Measurements from ENCODE around the gene ATP23.

DNA sequence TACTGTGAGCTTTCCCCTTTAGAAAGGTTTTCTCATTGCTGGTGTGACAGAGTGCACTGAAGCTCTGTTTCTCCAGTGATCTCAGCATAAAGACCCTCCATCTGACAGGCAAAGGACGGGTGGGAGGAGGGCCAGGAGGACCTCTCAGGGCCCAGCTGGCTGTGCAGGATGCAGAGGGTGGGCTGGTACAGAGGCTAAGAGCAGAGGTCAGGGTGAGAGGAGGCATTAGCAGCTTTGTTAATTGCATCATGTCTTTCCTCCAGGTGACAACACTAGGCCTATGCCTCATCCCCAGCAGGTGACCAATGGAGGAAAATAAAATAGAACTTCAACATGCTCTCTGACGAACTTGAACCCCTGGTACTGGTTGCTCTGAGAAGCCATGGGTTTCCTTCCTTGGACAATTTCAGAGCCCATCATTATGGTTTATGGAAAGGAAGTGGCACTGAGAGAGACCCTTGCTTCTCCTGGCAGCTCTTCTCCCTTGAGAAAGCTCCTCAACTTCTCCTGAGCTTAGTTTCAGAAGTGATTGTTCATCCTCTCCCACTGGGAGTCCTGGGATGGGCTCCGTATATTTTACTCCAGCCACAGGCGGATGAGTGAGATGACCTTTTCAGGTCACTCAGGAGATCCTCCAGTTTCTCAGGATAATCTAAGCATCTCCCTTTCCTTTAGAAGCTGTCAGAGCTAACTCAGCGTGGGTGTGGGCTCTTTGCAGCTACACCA lies 45.8 kb upstream of the ATP23 start:
- TF ChIP-seq, protein P1, sequence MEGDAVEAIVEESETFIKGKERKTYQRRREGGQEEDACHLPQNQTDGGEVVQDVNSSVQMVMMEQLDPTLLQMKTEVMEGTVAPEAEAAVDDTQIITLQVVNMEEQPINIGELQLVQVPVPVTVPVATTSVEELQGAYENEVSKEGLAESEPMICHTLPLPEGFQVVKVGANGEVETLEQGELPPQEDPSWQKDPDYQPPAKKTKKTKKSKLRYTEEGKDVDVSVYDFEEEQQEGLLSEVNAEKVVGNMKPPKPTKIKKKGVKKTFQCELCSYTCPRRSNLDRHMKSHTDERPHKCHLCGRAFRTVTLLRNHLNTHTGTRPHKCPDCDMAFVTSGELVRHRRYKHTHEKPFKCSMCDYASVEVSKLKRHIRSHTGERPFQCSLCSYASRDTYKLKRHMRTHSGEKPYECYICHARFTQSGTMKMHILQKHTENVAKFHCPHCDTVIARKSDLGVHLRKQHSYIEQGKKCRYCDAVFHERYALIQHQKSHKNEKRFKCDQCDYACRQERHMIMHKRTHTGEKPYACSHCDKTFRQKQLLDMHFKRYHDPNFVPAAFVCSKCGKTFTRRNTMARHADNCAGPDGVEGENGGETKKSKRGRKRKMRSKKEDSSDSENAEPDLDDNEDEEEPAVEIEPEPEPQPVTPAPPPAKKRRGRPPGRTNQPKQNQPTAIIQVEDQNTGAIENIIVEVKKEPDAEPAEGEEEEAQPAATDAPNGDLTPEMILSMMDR (IDR thresholded peaks at IDR 0.05; ENCODE audit: low read depth, low read length): no peak
- no peak for TF ChIP-seq EZH2phosphoT487 (IDR thresholded peaks at IDR 0.05; ENCODE audit: low read depth)

Measured in OCI-LY3 (cell line).